GM23248 (cell line): ENCODE results near the gene GALNT16.

ENCODE experiments used
- EZH2 ChIP-seq: fragments of 200-600 bp; sonication (generic); IDR thresholded peaks from 2 replicates; pipeline ENCODE4 v1.6.1; 2018; ENCODE audit warnings: antibody characterized with exemption, mild to moderate bottlenecking; ENCODE audit not compliant: insufficient read depth, poor library complexity, severe bottlenecking
- EZH2phosphoT487 ChIP-seq: fragments of 200-600 bp; sonication (generic); IDR thresholded peaks from 2 replicates; pipeline ENCODE4 v1.6.1; 2018; ENCODE audit warnings: antibody characterized with exemption, moderate library complexity, mild to moderate bottlenecking, low read depth; ENCODE audit not compliant: insufficient read depth

- TF ChIP-seq EZH2phosphoT487 (no peak), EZH2 (no peak)
These were observed 73.9 kb downstream of the GALNT16 start for GRCh38 chr14:69333791-69334337.
